ENCODE results near the gene SAE1. TPM values are rescaled to one million over a fixed set of nuclear protein-coding genes. Genes with fewer than 3 reads are reported as not detected.
A peak's percentile ranks its signal among the peaks of the same experiment; 100 is the strongest.

SAE1 gene
- total RNA-seq, 1 experiment from 2014 or later = 234 TPM

- Histone ChIP-seq H3K56ac (ENCODE audit: insufficient read length, low read depth, low read length) (no peak overlapping the region), H3K79me2 (ENCODE audit: insufficient read depth, low read length) (no peaks in the 10 kb centered on the region), H2AFZ (ENCODE audit: low read length) (no peak overlapping the region), H3K4ac (ENCODE audit: low read depth, low read length) (no peak overlapping the region), H2BK5ac (ENCODE audit: insufficient read length, low read length) (no peak overlapping the region), H2BK20ac (ENCODE audit: low read depth, low read length, poor library complexity, severe bottlenecking) (no peak overlapping the region), H3T11ph (ENCODE audit: low read length) (no peak overlapping the region), H4K8ac (replicated peaks; ENCODE audit: insufficient read length, low read depth, low read length) (no peak overlapping the region), H3K27me3 (ENCODE audit: insufficient read depth, low read length) (no peaks in the 10 kb centered on the region), H3K14ac (ENCODE audit: insufficient read depth, low read length) (no peak overlapping the region), H3K18ac (ENCODE audit: insufficient read length, low read depth, low read length) (no peak overlapping the region), H2BK15ac (ENCODE audit: low read depth, low read length) (no peak overlapping the region), H3K27ac (ENCODE audit: insufficient read length, low read depth, low read length) (no peak overlapping the region), H3K23ac (ENCODE audit: insufficient read length, low read depth, low read length) (no peak overlapping the region), H3K9ac (ENCODE audit: extremely low read depth, insufficient read length, low read length) (no peak overlapping the region), H3K4me2 (ENCODE audit: insufficient read depth, insufficient read length, low read length) (no peak overlapping the region), H2BK120ac (ENCODE audit: low read depth, low read length, poor library complexity, severe bottlenecking) (no peak overlapping the region), H3K4me1 (ENCODE audit: insufficient read depth, low read length) (no peaks in the 10 kb centered on the region), H2BK12ac (ENCODE audit: insufficient read length, low read depth, low read length) (no peak overlapping the region), H4K5ac (ENCODE audit: insufficient read length, low read depth, low read length) (no peak overlapping the region), H4K20me1 (ENCODE audit: control insufficient read depth, insufficient read depth, insufficient read length) (no peaks in the 10 kb centered on the region), H2AK5ac (ENCODE audit: insufficient read length, low read length) (no peak overlapping the region), H3K79me1 (ENCODE audit: insufficient read depth, low read depth, low read length, poor library complexity, severe bottlenecking) (no peaks in the 10 kb centered on the region), H4K91ac (ENCODE audit: insufficient read length, low read depth, low read length) (no peak overlapping the region), H3K9me3 (ENCODE audit: control insufficient read depth, low read depth, low read length) (no peaks in the 10 kb centered on the region), H3K23me2 (ENCODE audit: insufficient read length, low read depth, low read length, poor library complexity, severe bottlenecking) (no peaks in the 10 kb centered on the region)
- H3K9me3 Mint-ChIP-seq = no peaks in the 10 kb centered on the region
- peaks cover 25 to 69% (median 60%) of the 10 kb centered on the region in 3 experiments; a peak in 6 of 7 replicates for H3K36me3 Mint-ChIP-seq (ENCODE audit: insufficient read depth in 1 of 3, low read depth in 3 of 3)
- H3K27me3 Mint-ChIP-seq (ENCODE audit: low read depth) = no peaks in the 10 kb centered on the region
- no peaks in the 10 kb centered on the region for H3K4me1 Mint-ChIP-seq
- peak overlapping the region in 1 of 3 experiments; percentile 88; a peak in 2 of 7 replicates for H3K27ac Mint-ChIP-seq
- no CpG with 5 or more reads among the region's 1 CpG for WGBS (ENCODE audit: extremely low coverage, insufficient read length, low lambda C conversion rate)
- no peak for TF ChIP-seq CTCF (conservative IDR thresholded peaks at IDR 0.05)
- DNase-seq = no peak
- H3K4me3 Mint-ChIP-seq = no peak overlapping the region
Observed at GRCh38 chr19:47195434-47195833, 64.8 kb downstream of the SAE1 start.

Data from H9 (cell line).